Testis (tissue), 2 donors: ENCODE data around the gene USP49.

Experiments used
- CTCF ChIP-seq, 3 experiments: fragments of 450-650 bp in 2 of 3; fragments of 200-600 bp in 1 of 3; sonication (generic) in 1 of 3; IDR thresholded peaks; one replicate each; pipeline ENCODE4 v1.5.1; 2016 to 2019; ENCODE audit warnings: antibody characterized with exemption in 3 of 3, mild to moderate bottlenecking in 2 of 3, moderate library complexity in 1 of 3
- POLR2A ChIP-seq: fragments of 450-650 bp; IDR thresholded peaks from one replicate; pipeline ENCODE4 v1.6.1; 2017; ENCODE audit warnings: antibody characterized with exemption, mild to moderate bottlenecking, moderate library complexity

- TF ChIP-seq CTCF (IDR thresholded peaks at IDR 0.05) (peak in 1 of 3 experiments; percentile 16), POLR2A (no peak)
Observed at GRCh38 chr6:41801380-41801779, 93.8 kb downstream of the USP49 start.
